ENCODE results near the gene UQCC2.

DNA sequence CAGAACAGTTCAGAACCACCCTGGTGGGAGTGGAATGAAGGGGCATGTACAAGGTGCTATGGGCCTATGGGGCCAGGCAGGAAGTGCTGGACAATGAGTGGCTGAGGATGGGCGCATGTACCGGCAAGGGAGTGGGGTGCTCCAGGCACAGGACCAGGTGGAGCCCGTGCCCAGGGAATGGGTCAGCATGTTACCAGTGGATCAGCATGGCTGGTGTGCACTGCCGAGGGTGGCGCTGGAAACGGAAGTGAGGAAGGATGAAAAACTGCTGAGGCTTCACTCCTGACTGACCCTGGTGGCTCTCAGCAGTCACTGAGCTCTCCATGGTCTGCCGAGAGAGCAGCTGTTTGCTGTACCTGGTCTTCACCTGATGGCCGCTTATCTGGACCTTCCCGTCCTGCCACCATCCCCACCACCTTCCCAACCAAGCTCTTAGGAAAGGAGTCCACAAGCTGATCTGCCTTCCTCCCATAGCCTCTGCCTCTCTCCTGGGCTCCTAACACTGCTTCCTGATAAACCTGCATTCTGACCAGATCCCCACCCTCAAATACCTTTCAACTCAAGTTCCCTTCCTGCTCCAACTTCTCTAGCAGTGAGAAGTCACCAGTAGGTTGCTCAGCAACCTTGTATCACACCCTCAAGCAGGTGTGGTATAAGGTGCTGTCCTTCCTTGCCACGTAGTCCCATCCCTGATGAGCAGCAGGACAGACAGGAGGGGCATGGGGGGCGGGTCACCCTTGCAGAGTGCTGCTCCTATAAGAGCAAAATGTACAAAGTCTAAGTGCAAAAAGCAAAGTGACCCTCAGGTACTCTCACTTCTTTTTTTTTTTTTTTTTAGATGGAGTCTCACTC, 7.1 kb downstream of the UQCC2 start:
- TF ChIP-seq, protein P1, sequence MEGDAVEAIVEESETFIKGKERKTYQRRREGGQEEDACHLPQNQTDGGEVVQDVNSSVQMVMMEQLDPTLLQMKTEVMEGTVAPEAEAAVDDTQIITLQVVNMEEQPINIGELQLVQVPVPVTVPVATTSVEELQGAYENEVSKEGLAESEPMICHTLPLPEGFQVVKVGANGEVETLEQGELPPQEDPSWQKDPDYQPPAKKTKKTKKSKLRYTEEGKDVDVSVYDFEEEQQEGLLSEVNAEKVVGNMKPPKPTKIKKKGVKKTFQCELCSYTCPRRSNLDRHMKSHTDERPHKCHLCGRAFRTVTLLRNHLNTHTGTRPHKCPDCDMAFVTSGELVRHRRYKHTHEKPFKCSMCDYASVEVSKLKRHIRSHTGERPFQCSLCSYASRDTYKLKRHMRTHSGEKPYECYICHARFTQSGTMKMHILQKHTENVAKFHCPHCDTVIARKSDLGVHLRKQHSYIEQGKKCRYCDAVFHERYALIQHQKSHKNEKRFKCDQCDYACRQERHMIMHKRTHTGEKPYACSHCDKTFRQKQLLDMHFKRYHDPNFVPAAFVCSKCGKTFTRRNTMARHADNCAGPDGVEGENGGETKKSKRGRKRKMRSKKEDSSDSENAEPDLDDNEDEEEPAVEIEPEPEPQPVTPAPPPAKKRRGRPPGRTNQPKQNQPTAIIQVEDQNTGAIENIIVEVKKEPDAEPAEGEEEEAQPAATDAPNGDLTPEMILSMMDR (IDR thresholded peaks at IDR 0.05; ENCODE audit: low read depth, low read length, missing input control): no peak
- TF ChIP-seq JUND (IDR thresholded peaks at IDR 0.05) (no peak), EGR1 (IDR thresholded peaks at IDR 0.05; ENCODE audit: low read depth in 2 of 2) (no peak), YY1 (IDR thresholded peaks at IDR 0.05) (no peak), SP1 (IDR thresholded peaks at IDR 0.05) (no peak), TAF1 (conservative IDR thresholded peaks at IDR 0.05) (no peak), RXRA (IDR thresholded peaks at IDR 0.05) (no peak), FOXA1 (IDR thresholded peaks at IDR 0.05) (no peak), RAD21 (IDR thresholded peaks at IDR 0.05) (no peak)
- TF ChIP-seq, protein P2, sequence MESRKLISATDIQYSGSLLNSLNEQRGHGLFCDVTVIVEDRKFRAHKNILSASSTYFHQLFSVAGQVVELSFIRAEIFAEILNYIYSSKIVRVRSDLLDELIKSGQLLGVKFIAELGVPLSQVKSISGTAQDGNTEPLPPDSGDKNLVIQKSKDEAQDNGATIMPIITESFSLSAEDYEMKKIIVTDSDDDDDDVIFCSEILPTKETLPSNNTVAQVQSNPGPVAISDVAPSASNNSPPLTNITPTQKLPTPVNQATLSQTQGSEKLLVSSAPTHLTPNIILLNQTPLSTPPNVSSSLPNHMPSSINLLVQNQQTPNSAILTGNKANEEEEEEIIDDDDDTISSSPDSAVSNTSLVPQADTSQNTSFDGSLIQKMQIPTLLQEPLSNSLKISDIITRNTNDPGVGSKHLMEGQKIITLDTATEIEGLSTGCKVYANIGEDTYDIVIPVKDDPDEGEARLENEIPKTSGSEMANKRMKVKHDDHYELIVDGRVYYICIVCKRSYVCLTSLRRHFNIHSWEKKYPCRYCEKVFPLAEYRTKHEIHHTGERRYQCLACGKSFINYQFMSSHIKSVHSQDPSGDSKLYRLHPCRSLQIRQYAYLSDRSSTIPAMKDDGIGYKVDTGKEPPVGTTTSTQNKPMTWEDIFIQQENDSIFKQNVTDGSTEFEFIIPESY (IDR thresholded peaks at IDR 0.05): no peak
- TF ChIP-seq, protein P3, sequence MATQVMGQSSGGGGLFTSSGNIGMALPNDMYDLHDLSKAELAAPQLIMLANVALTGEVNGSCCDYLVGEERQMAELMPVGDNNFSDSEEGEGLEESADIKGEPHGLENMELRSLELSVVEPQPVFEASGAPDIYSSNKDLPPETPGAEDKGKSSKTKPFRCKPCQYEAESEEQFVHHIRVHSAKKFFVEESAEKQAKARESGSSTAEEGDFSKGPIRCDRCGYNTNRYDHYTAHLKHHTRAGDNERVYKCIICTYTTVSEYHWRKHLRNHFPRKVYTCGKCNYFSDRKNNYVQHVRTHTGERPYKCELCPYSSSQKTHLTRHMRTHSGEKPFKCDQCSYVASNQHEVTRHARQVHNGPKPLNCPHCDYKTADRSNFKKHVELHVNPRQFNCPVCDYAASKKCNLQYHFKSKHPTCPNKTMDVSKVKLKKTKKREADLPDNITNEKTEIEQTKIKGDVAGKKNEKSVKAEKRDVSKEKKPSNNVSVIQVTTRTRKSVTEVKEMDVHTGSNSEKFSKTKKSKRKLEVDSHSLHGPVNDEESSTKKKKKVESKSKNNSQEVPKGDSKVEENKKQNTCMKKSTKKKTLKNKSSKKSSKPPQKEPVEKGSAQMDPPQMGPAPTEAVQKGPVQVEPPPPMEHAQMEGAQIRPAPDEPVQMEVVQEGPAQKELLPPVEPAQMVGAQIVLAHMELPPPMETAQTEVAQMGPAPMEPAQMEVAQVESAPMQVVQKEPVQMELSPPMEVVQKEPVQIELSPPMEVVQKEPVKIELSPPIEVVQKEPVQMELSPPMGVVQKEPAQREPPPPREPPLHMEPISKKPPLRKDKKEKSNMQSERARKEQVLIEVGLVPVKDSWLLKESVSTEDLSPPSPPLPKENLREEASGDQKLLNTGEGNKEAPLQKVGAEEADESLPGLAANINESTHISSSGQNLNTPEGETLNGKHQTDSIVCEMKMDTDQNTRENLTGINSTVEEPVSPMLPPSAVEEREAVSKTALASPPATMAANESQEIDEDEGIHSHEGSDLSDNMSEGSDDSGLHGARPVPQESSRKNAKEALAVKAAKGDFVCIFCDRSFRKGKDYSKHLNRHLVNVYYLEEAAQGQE (IDR thresholded peaks at IDR 0.05): no peak
- TF ChIP-seq, protein P4, sequence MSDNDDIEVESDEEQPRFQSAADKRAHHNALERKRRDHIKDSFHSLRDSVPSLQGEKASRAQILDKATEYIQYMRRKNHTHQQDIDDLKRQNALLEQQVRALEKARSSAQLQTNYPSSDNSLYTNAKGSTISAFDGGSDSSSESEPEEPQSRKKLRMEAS (IDR thresholded peaks at IDR 0.05): no peak
- TF ChIP-seq, protein P5, sequence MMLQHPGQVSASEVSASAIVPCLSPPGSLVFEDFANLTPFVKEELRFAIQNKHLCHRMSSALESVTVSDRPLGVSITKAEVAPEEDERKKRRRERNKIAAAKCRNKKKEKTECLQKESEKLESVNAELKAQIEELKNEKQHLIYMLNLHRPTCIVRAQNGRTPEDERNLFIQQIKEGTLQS (IDR thresholded peaks at IDR 0.05): no peak

Measured in liver (tissue), 3 donors.